ENCODE results near the gene MTMR4. TPM values are rescaled to one million over a fixed set of nuclear protein-coding genes. Genes with fewer than 3 reads are reported as not detected.

MTMR4 gene
- polyA plus RNA-seq, 1 donor from 2014 or later: 124 TPM

DNA sequence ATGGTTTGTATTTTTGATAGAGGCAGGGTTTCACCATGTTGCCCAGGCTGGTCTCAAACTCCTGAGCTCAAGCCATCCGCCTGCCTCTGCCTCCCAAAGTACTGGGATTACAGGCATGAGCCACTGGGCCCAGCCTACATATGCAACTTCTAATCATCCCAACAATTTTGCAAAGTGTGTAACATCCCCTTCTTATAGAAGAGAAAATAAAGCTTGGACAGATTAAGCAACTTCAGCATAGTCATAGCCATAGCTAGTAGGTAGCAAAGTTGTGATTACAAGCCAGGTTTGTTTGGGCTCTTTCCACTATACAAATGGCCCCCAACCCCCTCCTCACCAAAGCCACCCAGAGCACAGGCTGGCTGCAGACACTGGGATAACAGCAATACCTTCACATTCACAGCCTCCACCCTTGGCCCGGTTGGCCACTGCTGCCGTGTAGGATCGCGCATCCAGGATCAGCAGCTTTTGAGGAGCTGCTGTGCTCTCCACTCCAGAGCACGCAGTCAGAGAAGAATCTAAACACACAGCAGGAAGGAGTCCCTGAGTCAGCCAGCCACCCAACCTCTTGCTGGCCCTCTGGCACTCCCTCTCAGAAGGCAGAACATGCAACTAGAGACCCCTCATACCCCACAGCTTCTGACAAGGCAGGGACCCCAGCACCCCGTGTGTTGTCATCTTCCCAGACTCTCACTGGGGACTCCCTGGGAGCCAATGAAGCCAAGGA is 7.9 kb downstream of the MTMR4 start:
- H3K9me2 ChIP-seq (ENCODE audit: insufficient read depth, low read length): no peaks in the 10 kb centered on the region
- no peak overlapping the region for H3K27ac ChIP-seq (ENCODE audit: low read length)
- H3K9ac ChIP-seq (ENCODE audit: low read length): no peak overlapping the region
- H3K4me3 ChIP-seq (ENCODE audit: low read length): no peak overlapping the region
- peaks cover 9% of the 10 kb centered on the region for H3K79me2 ChIP-seq (replicated peaks; ENCODE audit: insufficient read depth, low read length)
- no peak overlapping the region for H3K4me2 ChIP-seq (ENCODE audit: low read length)
- TF ChIP-seq POLR2AphosphoS5 (IDR thresholded peaks at IDR 0.05): no peak
- TF ChIP-seq MXI1 (conservative IDR thresholded peaks at IDR 0.05; ENCODE audit: poor library complexity, severe bottlenecking): no peak
- no peak for TF ChIP-seq RAD21 (conservative IDR thresholded peaks at IDR 0.05)
- TF ChIP-seq CTCF (IDR thresholded peaks at IDR 0.05; ENCODE audit: poor library complexity, severe bottlenecking): no peak
- TF ChIP-seq TAF1 (IDR thresholded peaks at IDR 0.05; ENCODE audit: low read depth): no peak
- no peak for TF ChIP-seq EP300 (conservative IDR thresholded peaks at IDR 0.05; ENCODE audit: poor library complexity, severe bottlenecking)
- no peaks in the 10 kb centered on the region for H3K9me3 ChIP-seq (ENCODE audit: low read length)
- no peaks in the 10 kb centered on the region for H3F3A ChIP-seq (ENCODE audit: insufficient read depth, low read length, poor library complexity, severe bottlenecking)
- peaks cover 11% of the 10 kb centered on the region for H3K36me3 ChIP-seq (ENCODE audit: insufficient read depth, low read length)
- H2AFZ ChIP-seq (ENCODE audit: low read depth, low read length): no peak overlapping the region
- no peaks in the 10 kb centered on the region for H4K20me1 ChIP-seq (ENCODE audit: insufficient read depth)
- H3K27me3 ChIP-seq (ENCODE audit: insufficient read depth, low read depth, low read length): no peaks in the 10 kb centered on the region

- Histone ChIP-seq H3K9ac (ENCODE audit: low read length) (no peak overlapping the region), H3K27me3 (ENCODE audit: insufficient read depth, low read depth, low read length) (no peaks in the 10 kb centered on the region), H3K9me3 (ENCODE audit: low read length) (no peaks in the 10 kb centered on the region), H2AFZ (ENCODE audit: low read depth, low read length) (no peak overlapping the region), H4K20me1 (ENCODE audit: insufficient read depth) (no peaks in the 10 kb centered on the region), H3K4me2 (ENCODE audit: low read length) (no peak overlapping the region), H3K9me2 (ENCODE audit: insufficient read depth, low read length) (no peaks in the 10 kb centered on the region), H3K4me3 (ENCODE audit: low read length) (no peak overlapping the region), H3K79me2 (replicated peaks; ENCODE audit: insufficient read depth, low read length) (no peaks in the 10 kb centered on the region), H3K27ac (ENCODE audit: low read length) (no peak overlapping the region), H3F3A (ENCODE audit: insufficient read depth, low read length, poor library complexity, severe bottlenecking) (no peaks in the 10 kb centered on the region), H3K36me3 (ENCODE audit: insufficient read depth, low read length) (peaks cover 4% of the 10 kb centered on the region)
- TF ChIP-seq POLR2AphosphoS5 (IDR thresholded peaks at IDR 0.05) (no peak), CTCF (IDR thresholded peaks at IDR 0.05; ENCODE audit: poor library complexity, severe bottlenecking) (no peak)
Measured at GRCh38 chr17:58504826-58505351, 9.5 kb downstream of the MTMR4 start.

DNA sequence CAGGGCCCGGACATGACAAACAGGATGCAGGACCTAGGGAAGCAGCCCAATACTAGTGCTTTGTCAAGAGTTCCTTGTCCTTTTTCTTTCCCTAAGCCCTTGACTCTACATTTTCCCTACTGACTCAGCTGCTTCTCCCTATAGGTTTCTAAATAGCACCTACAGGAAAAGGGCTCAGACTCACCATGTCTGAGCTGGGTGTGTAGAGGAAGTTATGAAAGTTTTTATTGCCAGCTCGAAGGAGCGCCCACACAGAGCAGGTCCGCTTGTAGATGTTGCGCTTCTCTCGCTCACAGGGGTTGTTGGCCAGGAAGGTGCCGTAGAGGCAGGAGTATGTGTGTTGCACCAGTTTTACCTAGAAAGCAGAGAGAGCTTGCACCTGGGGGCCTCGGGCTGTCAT is 10.6 kb downstream of the MTMR4 start:
- Histone ChIP-seq H3K27ac (ENCODE audit: low read length) (no peak overlapping the region), H3K9me2 (ENCODE audit: insufficient read depth, low read length) (no peaks in the 10 kb centered on the region), H3K36me3 (ENCODE audit: insufficient read depth, low read length) (peaks cover 4% of the 10 kb centered on the region), H3K4me3 (ENCODE audit: low read length) (no peak overlapping the region), H3K79me2 (replicated peaks; ENCODE audit: insufficient read depth, low read length) (no peaks in the 10 kb centered on the region), H3F3A (ENCODE audit: insufficient read depth, low read length, poor library complexity, severe bottlenecking) (no peaks in the 10 kb centered on the region), H3K9ac (ENCODE audit: low read length) (no peak overlapping the region), H3K9me3 (ENCODE audit: low read length) (no peaks in the 10 kb centered on the region), H3K27me3 (ENCODE audit: insufficient read depth, low read depth, low read length) (no peaks in the 10 kb centered on the region), H2AFZ (ENCODE audit: low read depth, low read length) (no peak overlapping the region), H3K4me2 (ENCODE audit: low read length) (no peak overlapping the region), H4K20me1 (ENCODE audit: insufficient read depth) (no peaks in the 10 kb centered on the region)
- no peak for TF ChIP-seq SMC3 (conservative IDR thresholded peaks at IDR 0.05; ENCODE audit: poor library complexity)
- TF ChIP-seq TAF1 (IDR thresholded peaks at IDR 0.05; ENCODE audit: low read depth): no peak
- no peak for TF ChIP-seq REST (IDR thresholded peaks at IDR 0.05; ENCODE audit: borderline replicate concordance)
- TF ChIP-seq POLR2AphosphoS5 (IDR thresholded peaks at IDR 0.05): no peak
- no peak for TF ChIP-seq RAD21 (conservative IDR thresholded peaks at IDR 0.05)
- TF ChIP-seq CTCF (IDR thresholded peaks at IDR 0.05; ENCODE audit: poor library complexity, severe bottlenecking): no peak
- TF ChIP-seq EZH2 (IDR thresholded peaks at IDR 0.05; ENCODE audit: borderline replicate concordance, insufficient read depth, low read length, poor library complexity, severe bottlenecking): no peak
- TF ChIP-seq EP300 (conservative IDR thresholded peaks at IDR 0.05; ENCODE audit: poor library complexity, severe bottlenecking): no peak
- TF ChIP-seq MXI1 (conservative IDR thresholded peaks at IDR 0.05; ENCODE audit: poor library complexity, severe bottlenecking): no peak

All from neural cell (in vitro differentiated cells).